SK-N-SH (cell line): ENCODE data around the gene BCL2L13. TPM values are rescaled to one million over a fixed set of nuclear protein-coding genes. Genes with fewer than 3 reads are reported as not detected.

ENCODE experiments used
- CTCF ChIA-PET: fragments of 300-600, 350-600 bp; formaldehyde crosslinking; extraction: SDS; loops from one replicate; lab custom pipeline; 2021; lab: Yijun Ruan, JAX
- POLR2A ChIA-PET: fragments of 350-600 bp; sonication (Branson Sonifier 250); formaldehyde crosslinking; extraction: SDS; loops from one replicate; lab custom pipeline; 2020; ENCODE audit warnings: antibody characterized with exemption, inconsistent platforms; lab: Yijun Ruan, JAX
- DNase-seq: peaks from one replicate; pipeline ENCODE4 v3.0.0; 2012
- H2AFZ ChIP-seq: fragments of 200-600 bp; sonication (generic); 2 replicates; pipeline ENCODE4 v1.8.1; 2016; ENCODE audit warnings: antibody characterized with exemption, mild to moderate bottlenecking, low read depth
- H3F3A ChIP-seq: fragments of 200-600 bp; sonication (generic); replicated peaks from 2 replicates; pipeline ENCODE3; 2016; ENCODE audit warnings: antibody characterized with exemption, mild to moderate bottlenecking; ENCODE audit not compliant: insufficient read depth
- H3K27ac ChIP-seq, 2 experiments: fragments of 200-500 bp in 1 of 2; fragments of 200-600 bp in 1 of 2; sonication (Bioruptor generic) in 1 of 2; sonication (generic), shearing (Covaris generic) in 1 of 2; 2 replicates each; pipeline versions ENCODE4 v1.5.1 to v1.6.1; 2014 to 2016; ENCODE audit warnings: low read depth in 2 of 2, inconsistent platforms in 1 of 2, low read length in 1 of 2, mild to moderate bottlenecking in 1 of 2, mixed read lengths in 1 of 2
- H3K27me3 ChIP-seq: fragments of 200-600 bp; sonication (generic), shearing (Covaris generic); 2 replicates; pipeline ENCODE4 v1.6.1; 2016; ENCODE audit warnings: mixed run types; ENCODE audit not compliant: insufficient read depth
- H3K36me3 ChIP-seq, 2 experiments: fragments of 200-500 bp in 1 of 2; fragments of 200-600 bp in 1 of 2; sonication (Bioruptor generic) in 1 of 2; sonication (generic) in 1 of 2; replicated peaks in 1 of 2; 2 replicates each; pipeline versions ENCODE3 to v1.5.1; 2014 to 2016; ENCODE audit warnings: low read length in 1 of 2, mild to moderate bottlenecking in 1 of 2; ENCODE audit not compliant: insufficient read depth in 2 of 2, control insufficient read depth in 1 of 2
- H3K4me1 ChIP-seq, 2 experiments: fragments of 200-500 bp in 1 of 2; fragments of 200-600 bp in 1 of 2; sonication (Bioruptor generic) in 1 of 2; sonication (generic), shearing (Covaris generic) in 1 of 2; 2 replicates each; pipeline versions ENCODE4 v1.5.1 to v1.6.1; 2014 to 2016; ENCODE audit warnings: low read depth in 1 of 2, low read length in 1 of 2, mixed run types in 1 of 2; ENCODE audit not compliant: insufficient read depth in 2 of 2, control insufficient read depth in 1 of 2
- H3K4me2 ChIP-seq: fragments of 200-600 bp; sonication (generic), shearing (Covaris generic); 2 replicates; pipeline ENCODE4 v1.6.1; 2017; ENCODE audit warnings: mixed run types
- H3K4me3 ChIP-seq, 2 experiments: fragments of 200-500 bp in 1 of 2; fragments of 200-600 bp in 1 of 2; sonication (Bioruptor generic) in 1 of 2; sonication (generic), shearing (Covaris generic) in 1 of 2; 2 replicates each; pipeline versions ENCODE4 v1.5.1 to v1.8.1; 2014 to 2016; ENCODE audit warnings: low read depth in 2 of 2, inconsistent platforms in 1 of 2, low read length in 1 of 2, mild to moderate bottlenecking in 1 of 2, mixed read lengths in 1 of 2, moderate library complexity in 1 of 2
- H3K79me2 ChIP-seq: fragments of 200-600 bp; sonication (generic); 2 replicates; pipeline ENCODE4 v1.8.1; 2017; ENCODE audit warnings: mild to moderate bottlenecking; ENCODE audit not compliant: insufficient read depth
- H3K9ac ChIP-seq: fragments of 200-600 bp; sonication (generic); 2 replicates; pipeline ENCODE4 v1.6.1; 2017; ENCODE audit warnings: mixed run types
- H3K9me2 ChIP-seq: fragments of 200-600 bp; sonication (generic); 2 replicates; pipeline ENCODE4 v1.6.1; 2017; ENCODE audit warnings: mixed run types
- H3K9me3 ChIP-seq: fragments of 200-600 bp; sonication (generic); 2 replicates; pipeline ENCODE4 v1.6.1; 2017; ENCODE audit warnings: mixed run types, mild to moderate bottlenecking, moderate library complexity
- H4K20me1 ChIP-seq: fragments of 200-600 bp; sonication (generic); 2 replicates; pipeline ENCODE4 v1.6.1; 2017; ENCODE audit warnings: mild to moderate bottlenecking, mixed run types; ENCODE audit not compliant: insufficient read depth
- CHD2 ChIP-seq: fragments of 150-350 bp; IDR thresholded peaks from 2 replicates; pipeline ENCODE4 v1.6.1; 2018; ENCODE audit warnings: low read length; ENCODE audit not compliant: partially characterized antibody
- ELF1 ChIP-seq: IDR thresholded peaks from 2 replicates; pipeline ENCODE4 v1.4.0; 2012
- EP300 ChIP-seq, 2 experiments: IDR thresholded peaks; 2 replicates each; pipeline versions ENCODE4 v1.4.0 to v1.6.1; 2012; ENCODE audit warnings: borderline replicate concordance in 1 of 2, low read depth in 1 of 2, low read length in 1 of 2
- FOSL2 ChIP-seq: IDR thresholded peaks from 2 replicates; pipeline ENCODE4 v1.4.0; 2012; ENCODE audit warnings: low read depth, mild to moderate bottlenecking, moderate library complexity, borderline replicate concordance
- FOXM1 ChIP-seq: IDR thresholded peaks from 2 replicates; pipeline ENCODE4 v1.4.0; 2012; ENCODE audit warnings: low read depth, mild to moderate bottlenecking
- JUND ChIP-seq: IDR thresholded peaks from 2 replicates; pipeline ENCODE4 v1.4.0; 2012
- MEF2A ChIP-seq: IDR thresholded peaks from 2 replicates; pipeline ENCODE4 v1.4.0; 2012; ENCODE audit warnings: low read depth, borderline replicate concordance
- MXI1 ChIP-seq: IDR thresholded peaks from 2 replicates; pipeline ENCODE4 v1.6.1; 2012; ENCODE audit warnings: mild to moderate bottlenecking, low read depth, low read length, improper control_type of control experiment
- NRF1 ChIP-seq: IDR thresholded peaks from 2 replicates; pipeline ENCODE4 v1.6.1; 2012; ENCODE audit warnings: low read depth, mild to moderate bottlenecking, low read length
- PBX3 ChIP-seq: IDR thresholded peaks from 2 replicates; pipeline ENCODE4; 2012
- RCOR1 ChIP-seq: fragments of 150-350 bp; IDR thresholded peaks from 2 replicates; pipeline ENCODE4 v1.6.1; 2017; ENCODE audit warnings: antibody characterized with exemption, low read length
- RFX5 ChIP-seq: IDR thresholded peaks from 2 replicates; pipeline ENCODE4 v1.6.1; 2012; ENCODE audit warnings: mild to moderate bottlenecking, improper control_type of control experiment, low read length
- SIN3A ChIP-seq: IDR thresholded peaks from 2 replicates; pipeline ENCODE4 v1.6.1; 2012; ENCODE audit warnings: low read depth, mild to moderate bottlenecking, low read length, moderate library complexity, borderline replicate concordance
- TAF1 ChIP-seq: IDR thresholded peaks from 2 replicates; pipeline ENCODE4 v1.6.1; 2012; ENCODE audit warnings: low read depth, mild to moderate bottlenecking, low read length, moderate library complexity, borderline replicate concordance
- TCF12 ChIP-seq: IDR thresholded peaks from 2 replicates; pipeline ENCODE4 v1.4.0; 2012
- USF1 ChIP-seq: IDR thresholded peaks from 2 replicates; pipeline ENCODE4 v1.4.0; 2012; ENCODE audit warnings: low read depth, borderline replicate concordance
- YY1 ChIP-seq: IDR thresholded peaks from 2 replicates; pipeline ENCODE4 v1.4.0; 2012; ENCODE audit warnings: low read depth, mild to moderate bottlenecking
- WGBS: methylation state at CpG from one replicate; pipeline ENCODE4 v1.1.6; 2017; ENCODE audit warnings: low lambda C conversion rate; 5-methylcytosine and 5-hydroxymethylcytosine counted together
- polyA plus RNA-seq, 3 experiments: library from polyadenylated mRNA; depleted of rRNA; stranded (reverse); fragments of >200 nt; gene quantifications; 2 replicates each; pipeline ENCODE4 v1.2.3, GENCODE V29; 2012
- TF ChIP-seq, protein P1 (sequence below): fragments of 200-600 bp; sonication (generic); IDR thresholded peaks from 2 replicates; pipeline ENCODE4 v1.6.1; 2017; ENCODE audit warnings: antibody characterized with exemption, mild to moderate bottlenecking, moderate library complexity
- TF ChIP-seq, protein P2 (sequence below): fragments of 150-350 bp; IDR thresholded peaks from 2 replicates; pipeline ENCODE4 v1.6.1; 2016; ENCODE audit warnings: mild to moderate bottlenecking, low read depth, low read length

Gene BCL2L13
- polyA plus RNA-seq, 1 of the 3 experiments (the other 2 are of a cell fraction): 37.1 TPM

- TF ChIP-seq USF1: no peak
- no peak for TF ChIP-seq RCOR1
- TF ChIP-seq FOSL2: no peak
- no peak for TF ChIP-seq RFX5
- no peak for TF ChIP-seq ELF1
- no peak for TF ChIP-seq EP300 (IDR thresholded peaks at IDR 0.05; ENCODE audit: borderline replicate concordance in 1 of 2, low read depth in 1 of 2, low read length in 1 of 2)
- TF ChIP-seq, all 33 proteins: peak for 0
Observed at GRCh38 chr22:17779286-17780115, 140.9 kb downstream of the BCL2L13 start (continued).

DNA sequence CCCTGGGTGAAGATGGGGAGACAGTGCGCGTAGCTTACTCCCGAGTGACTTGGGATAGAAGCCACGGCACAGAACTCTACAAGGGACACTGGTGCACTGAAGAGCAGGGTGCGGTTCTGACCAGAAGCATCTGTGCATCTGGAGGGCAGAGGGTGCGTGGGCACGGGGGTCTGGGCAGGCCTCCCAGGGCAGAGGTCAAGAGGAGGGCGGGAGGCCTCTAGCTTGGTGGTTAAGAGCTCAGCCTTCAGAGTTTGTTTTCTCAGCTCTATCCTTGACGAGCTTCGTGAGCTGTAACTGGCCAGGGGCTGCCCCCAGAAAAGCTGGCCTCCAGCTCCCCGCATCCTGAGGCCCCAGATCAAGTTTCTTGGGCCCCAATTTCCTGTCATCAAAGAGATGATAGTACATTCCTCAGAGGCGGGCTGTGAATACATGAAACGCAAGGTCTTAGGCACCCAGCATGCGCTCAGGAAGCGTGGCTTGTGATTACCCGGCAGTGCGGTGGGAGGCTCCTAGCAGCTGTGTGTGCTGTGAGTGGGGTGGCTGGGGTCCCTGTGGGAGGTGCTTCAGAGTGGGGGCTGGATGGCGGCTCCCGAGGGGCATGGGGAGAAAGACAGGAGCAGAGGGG lies 141.7 kb downstream of the BCL2L13 start:
- H3K4me3 ChIP-seq: no peak overlapping the region
- peaks cover 12 to 34% of the 10 kb centered on the region in 2 experiments; a peak in 3 of 4 replicates for H3K4me1 ChIP-seq
- H3K27me3 ChIP-seq: no peaks in the 10 kb centered on the region
- H3K9ac ChIP-seq: no peak overlapping the region
- no peaks in the 10 kb centered on the region for H3K9me2 ChIP-seq
- ChIA-PET CTCF (interaction anchor here (0.8 to 1.4 kb wide), 5 partner anchors 28 to 296 kb away, joined by 3 to 7 read pairs (median 3); no protein-coding TSS in a partner anchor), POLR2A (interaction anchor here (0.6 to 1.2 kb wide), 2 partner anchors 11 to 172 kb away, joined by 3 read pairs; no protein-coding TSS in a partner anchor)
- H3K4me2 ChIP-seq: no peak overlapping the region
- no peaks in the 10 kb centered on the region for H4K20me1 ChIP-seq
- TF ChIP-seq CHD2 (no peak), FOSL2 (no peak), TAF1 (no peak), FOXM1 (no peak), MXI1 (no peak), JUND (no peak), USF1 (no peak), PBX3 (no peak), RCOR1 (no peak), NRF1 (no peak), SIN3A (no peak), YY1 (no peak), TCF12 (no peak), MEF2A (no peak)
- TF ChIP-seq, protein P1, sequence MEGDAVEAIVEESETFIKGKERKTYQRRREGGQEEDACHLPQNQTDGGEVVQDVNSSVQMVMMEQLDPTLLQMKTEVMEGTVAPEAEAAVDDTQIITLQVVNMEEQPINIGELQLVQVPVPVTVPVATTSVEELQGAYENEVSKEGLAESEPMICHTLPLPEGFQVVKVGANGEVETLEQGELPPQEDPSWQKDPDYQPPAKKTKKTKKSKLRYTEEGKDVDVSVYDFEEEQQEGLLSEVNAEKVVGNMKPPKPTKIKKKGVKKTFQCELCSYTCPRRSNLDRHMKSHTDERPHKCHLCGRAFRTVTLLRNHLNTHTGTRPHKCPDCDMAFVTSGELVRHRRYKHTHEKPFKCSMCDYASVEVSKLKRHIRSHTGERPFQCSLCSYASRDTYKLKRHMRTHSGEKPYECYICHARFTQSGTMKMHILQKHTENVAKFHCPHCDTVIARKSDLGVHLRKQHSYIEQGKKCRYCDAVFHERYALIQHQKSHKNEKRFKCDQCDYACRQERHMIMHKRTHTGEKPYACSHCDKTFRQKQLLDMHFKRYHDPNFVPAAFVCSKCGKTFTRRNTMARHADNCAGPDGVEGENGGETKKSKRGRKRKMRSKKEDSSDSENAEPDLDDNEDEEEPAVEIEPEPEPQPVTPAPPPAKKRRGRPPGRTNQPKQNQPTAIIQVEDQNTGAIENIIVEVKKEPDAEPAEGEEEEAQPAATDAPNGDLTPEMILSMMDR: no peak
- TF ChIP-seq, protein P2, sequence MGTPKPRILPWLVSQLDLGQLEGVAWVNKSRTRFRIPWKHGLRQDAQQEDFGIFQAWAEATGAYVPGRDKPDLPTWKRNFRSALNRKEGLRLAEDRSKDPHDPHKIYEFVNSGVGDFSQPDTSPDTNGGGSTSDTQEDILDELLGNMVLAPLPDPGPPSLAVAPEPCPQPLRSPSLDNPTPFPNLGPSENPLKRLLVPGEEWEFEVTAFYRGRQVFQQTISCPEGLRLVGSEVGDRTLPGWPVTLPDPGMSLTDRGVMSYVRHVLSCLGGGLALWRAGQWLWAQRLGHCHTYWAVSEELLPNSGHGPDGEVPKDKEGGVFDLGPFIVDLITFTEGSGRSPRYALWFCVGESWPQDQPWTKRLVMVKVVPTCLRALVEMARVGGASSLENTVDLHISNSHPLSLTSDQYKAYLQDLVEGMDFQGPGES: no peak
- no peak overlapping the region for H3K27ac ChIP-seq
- H3K79me2 ChIP-seq: no peaks in the 10 kb centered on the region
- H3F3A ChIP-seq: no peaks in the 10 kb centered on the region
- H3K9me3 ChIP-seq: no peaks in the 10 kb centered on the region
- H2AFZ ChIP-seq: no peak overlapping the region
- no peaks in the 10 kb centered on the region for H3K36me3 ChIP-seq
- WGBS: 92% methylated on average over 16 of the region's 19 CpGs
- DNase-seq: no peak
